SIG-M5 (cell line): ENCODE results near the gene CCNB1.
"Not testable (repeated sequence)": the region's sequence is repeated elsewhere in the genome, so short reads cannot be mapped to it uniquely, and the experiment has no call there.

Experiments
- DNase-seq: peaks from one replicate; lab custom pipeline; 2025; lab: John Stamatoyannopoulos, UW

The CCNB1 gene

DNA sequence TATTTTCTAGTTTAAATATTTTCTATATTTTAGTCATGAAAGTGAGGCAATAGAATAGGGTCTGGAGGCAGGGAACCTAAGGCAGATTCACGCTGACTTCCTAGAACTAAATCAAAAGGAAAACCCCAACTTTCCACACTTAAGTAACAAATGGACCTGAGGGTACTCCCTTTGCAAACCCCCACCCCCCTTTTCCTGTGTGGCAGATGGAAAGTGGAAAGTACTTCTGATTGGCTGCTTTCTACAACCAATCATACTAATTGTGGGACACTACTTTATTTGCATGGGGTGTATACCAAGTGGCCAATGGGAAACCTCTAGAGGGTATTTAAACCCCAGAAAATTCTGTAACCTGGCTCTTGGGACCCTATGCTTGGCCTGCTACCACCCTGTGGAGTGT, 17.7 kb downstream of the CCNB1 start:
- no peak for DNase-seq

DNA sequence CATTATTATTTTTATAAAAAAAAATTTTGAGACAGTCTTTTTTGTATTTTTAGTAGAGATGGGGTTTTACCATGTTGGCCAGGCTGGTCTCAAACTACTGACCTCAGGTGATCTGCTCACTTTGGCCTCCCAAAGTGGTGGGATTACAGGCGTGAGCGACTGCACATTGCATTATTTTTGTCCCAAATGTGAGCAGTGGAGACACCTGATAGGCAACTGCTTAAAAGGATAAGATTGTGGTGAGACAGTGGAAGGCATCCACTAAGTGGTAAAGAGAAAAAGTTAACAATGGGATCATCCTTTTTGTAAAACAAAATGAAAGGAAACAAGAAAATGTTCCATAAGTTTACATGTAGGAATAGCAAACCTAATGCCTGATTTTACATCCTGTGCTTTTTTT, 20.4 kb downstream of the CCNB1 start:
- DNase-seq, result no peak

DNA sequence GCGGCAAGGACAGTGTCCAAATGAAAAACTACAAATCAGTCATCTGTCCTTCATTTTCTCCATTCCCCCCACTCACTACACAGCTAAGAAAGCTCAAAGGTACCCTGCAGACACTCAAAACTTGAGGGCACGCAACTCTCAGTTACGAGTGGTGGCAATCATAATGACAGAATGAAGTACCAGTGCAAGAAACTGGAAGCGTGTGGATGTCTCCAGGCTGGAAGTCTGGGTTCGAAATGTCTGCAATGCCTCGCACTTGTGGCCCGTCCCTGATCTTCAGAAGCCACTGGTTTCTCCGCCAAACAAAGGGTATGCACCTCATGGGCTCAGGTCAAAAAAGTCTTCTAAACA, 21.8 kb downstream of the CCNB1 start:
- DNase-seq, result no peak

DNA sequence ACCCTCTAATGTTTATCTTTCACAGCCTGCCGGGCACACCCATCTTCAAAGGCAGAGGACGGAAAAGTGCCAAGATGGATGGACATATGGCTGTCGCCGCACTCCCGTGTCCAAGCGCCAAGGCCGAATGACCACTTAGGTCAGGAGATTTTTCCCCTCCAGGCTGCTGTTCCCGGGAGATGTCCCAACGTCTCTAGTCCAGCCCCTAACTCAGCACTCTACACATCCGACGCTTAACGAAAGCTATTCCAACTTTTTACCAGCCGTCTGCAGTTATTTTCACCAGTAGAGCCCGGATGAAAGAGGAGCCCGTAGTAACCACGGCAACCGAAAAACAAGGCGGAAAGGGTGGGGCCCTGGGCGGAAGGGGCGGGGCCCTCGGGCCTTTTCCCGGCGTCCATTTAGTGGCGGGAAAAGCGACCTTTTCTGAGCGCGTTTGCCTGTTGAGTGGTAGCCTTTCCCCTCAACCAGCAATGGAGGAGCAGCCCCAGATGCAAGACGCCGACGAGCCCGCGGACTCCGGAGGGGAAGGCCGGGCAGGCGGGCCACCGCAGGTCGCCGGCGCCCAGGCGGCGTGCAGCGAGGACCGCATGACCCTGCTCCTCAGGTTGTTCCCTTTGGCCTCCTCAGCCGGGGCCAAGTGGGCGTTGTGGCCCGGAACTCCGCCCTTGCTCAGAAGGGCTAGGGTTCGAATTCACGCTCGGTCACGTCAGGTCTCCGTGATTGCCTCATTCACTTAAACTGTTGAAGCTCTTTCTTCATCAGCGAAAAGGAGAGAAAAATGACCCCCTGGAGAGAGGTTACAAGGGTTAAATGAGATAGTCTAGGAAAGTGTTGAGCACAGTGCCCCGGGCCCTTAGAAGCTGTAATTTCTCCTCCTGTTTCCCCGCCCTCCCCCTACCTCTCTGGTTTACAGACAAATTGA, 22.5 kb downstream of the CCNB1 start, which contains the start of gene CENPH:
Gene CENPH, plus strand, starts transcription at position 422 of the 925 bp plus-strand sequence. Its CDS starts 52 bp downstream, at position 474.
- DNase-seq, result peak; percentile 80

DNA sequence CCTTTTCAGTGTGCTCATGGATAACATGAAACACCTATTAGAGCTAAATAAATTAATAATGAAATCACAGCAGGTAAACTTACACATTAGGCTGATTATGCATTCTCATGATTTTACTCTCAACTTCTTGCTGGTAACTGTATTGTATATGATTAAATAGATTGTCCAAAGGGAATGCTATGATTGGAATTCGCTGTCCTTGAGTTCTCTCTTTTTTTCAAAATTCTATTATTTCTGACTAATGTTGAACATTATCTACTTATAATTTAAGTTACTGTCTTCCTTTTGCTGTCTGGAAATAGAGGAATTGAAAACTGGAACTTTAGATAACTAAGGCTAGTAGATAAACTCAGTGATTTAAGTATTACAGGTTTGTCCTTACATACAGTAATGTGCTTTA, 35.5 kb downstream of the CCNB1 start:
- no peak for DNase-seq

DNA sequence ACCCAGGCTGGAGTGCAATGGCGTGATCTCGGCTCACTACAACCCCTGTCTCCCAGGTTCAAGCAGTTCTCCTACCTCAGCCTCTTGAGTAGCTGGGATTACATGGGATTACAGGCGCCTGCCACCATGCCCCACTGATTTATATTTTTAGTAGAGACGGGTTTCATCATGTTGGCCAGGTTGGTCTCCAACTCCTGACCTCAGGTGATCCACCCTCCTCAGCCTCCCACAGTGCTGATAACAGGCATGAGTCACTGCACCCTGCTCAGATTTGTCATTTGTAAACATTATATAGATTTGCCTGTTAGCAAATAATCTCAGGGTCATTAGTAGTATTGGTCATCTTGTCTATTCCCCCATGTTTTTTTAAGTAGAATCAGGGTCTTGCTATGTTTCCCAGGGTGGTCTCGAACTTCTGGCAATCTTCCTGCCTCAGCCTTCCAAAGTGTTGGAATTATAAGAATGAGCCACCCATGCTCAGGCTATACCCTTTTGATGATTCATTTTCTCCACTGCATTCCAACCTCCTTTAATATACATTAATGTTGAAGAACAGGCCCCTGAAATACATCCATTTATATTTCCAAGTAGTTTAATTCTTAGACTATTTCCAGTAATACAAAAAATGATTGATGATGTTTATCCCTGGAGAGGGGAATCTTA, 39.7 kb downstream of the CCNB1 start:
- no peak for DNase-seq

DNA sequence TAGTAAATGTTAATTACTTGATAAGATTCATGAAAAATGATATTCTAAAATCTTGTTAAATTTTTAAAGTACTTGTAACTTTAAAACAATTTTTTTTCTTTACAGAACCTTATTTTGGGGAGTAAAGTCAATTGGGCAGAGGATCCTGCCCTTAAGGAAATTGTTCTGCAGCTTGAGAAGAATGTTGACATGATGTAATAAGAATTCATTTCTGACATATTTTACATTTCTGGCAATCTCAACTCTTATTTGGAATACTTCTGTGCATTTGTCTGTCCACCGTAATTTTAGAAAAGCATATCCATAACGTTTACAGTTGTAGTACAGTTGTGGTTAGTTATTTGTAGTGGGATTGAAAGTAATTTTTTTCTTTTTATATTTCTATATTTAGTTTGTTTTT, 42.7 kb downstream of the CCNB1 start:
- no peak for DNase-seq

DNA sequence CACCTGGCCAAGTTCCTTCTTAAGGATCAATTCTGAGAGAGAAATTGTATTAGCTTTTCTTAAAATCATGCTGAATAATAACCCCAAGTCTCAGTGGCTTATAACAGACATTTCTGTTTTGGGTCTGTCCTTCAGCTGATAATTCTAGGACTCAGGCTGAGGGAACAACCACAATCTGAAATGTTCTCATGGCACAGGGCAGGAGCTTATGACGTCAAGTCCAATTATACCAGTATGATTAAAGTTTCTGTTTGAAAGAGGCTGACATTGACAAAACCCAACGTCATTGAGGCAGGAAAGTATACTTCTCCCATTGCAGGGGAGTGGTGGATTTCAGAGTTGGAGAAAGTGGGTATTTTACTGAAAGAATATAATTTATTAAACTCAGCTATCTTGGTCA, 44.2 kb downstream of the CCNB1 start:
- DNase-seq, result no peak

DNA sequence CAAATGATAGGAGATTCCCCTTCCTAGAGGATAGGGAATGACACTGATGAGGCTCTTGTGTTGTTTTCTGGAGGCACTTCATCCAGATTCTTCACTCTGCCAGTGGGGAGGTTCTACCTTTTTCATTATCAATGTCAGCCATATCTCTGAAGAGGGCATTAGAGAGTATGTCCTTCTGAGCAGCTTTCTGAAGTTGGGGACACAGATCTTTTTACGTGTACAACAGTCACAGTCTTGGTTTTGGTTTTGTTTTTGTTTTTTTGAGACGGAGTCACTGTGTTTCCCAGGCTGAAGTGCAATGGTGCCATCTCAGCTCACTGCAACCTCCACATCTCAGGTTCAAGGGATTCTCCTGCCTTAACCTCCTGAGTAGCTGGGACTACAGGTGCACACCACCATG, 45.1 kb downstream of the CCNB1 start:
- no peak for DNase-seq

DNA sequence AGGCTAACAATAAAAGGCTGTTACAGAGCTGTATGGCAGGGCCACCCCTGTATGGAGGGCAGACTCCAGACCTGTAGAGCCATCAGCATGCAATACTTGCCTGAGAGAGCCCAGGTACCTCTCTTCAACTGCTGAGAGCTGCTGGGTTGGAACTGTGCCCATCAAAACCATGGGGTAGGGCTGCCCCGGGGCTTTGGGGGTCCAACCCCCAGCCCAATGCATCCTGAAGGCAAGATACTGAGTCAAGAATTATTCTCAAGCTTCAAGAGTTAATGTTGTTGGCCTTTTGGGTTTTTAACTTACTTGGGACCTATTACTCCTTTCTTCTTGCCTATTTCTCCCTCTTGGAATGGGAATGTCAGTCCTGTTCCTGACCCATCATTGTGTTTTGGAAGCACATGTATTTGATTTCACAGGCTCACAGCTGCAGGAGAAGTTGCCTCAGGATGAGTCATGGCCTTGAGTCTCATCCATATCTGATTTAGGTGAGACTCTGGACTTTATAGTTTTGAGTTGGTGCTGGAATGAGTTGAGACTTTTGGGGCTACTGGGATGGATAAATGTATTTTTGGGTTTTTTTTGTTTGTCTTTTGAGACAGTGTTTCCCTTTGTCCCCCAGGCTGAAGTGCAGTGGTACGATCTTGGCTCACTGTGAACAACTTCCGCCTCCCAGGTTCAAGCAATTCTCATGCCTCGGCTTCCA, 46.7 kb downstream of the CCNB1 start:
- DNase-seq, result no peak

DNA sequence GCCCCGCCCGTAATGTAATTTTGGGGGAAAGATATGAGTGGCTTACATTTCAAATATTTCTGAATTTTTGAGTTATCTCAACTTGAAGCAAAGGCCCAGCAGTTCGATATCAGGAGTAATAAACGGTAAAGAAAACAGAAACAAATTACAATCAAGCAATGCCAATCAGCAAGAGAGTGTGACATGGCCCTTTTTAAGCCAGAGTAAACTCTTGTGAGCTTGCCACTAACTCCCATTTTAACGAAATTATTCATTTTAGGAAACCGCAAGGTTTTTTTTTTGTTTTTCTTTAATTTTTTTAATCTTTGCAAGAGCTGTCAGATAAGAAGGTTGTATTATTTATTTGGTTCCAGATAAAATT, 50.2 kb downstream of the CCNB1 start:
- no peak for DNase-seq

DNA sequence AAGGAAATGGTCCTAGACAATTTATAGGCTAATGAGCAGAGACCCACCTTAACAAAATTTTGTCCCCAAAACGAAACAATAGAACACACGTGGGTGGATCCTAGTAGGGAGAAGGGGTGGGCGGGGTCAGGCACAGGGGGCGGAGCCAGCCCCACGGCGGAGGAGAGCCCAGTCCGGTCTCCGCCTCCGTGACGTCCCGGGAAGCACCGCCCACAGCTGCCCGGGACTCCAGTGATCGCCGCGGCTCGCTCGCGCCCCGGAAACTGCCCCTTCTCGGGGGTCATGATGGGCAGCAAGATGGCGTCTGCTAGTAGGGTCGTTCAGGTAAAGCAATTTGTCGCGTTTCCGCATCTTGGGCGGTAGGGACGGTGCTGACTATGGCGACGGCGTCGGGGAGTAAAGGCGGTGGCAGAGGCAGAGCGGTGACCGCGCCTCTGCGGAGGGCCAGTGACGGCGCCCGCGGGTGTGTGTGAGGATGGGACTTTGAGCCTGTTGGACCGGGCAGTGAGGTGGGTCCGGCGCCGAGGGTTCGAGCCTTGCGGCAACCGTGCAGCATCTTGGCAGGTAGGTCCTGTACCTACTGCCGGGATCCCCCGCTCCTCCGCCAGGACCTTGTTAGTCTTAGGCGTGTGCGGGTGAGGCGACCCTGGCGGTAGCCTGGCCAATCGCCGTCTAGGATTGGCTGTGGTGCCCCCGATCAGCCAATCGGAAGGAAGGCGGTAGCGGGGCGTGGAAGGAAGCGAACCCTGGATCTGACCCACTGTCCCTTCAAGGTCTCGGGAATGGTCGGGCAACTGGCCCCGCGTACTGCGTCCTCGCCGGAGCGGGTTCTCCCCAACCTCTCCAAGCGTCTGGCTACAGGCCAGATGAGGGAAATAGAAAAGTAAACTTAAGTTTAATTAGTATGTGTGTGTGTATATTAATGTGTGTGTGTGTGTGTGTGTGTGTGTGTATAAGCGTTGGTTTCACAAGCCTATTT, 50.9 kb downstream of the CCNB1 start:
- peak; percentile 71 for DNase-seq

DNA sequence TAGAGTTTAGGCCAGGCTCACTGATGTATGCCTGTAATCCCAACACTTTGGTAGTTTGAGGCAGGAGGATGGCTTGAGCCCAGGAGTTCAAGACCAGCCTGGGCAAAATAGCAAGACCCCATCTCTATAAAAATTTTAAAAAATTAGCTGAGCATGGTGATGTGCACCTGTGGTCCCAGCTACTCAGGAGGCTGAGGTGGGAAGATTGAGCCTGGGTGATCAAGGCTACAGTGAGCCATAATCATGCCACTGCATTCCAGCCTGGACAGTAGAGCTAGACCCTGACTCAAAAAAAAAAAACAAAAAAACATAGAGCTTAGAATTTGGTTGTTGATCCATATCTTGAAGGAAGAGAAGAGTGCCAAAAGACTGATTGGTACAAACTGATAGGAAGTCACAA, 53.0 kb downstream of the CCNB1 start:
- no peak for DNase-seq

DNA sequence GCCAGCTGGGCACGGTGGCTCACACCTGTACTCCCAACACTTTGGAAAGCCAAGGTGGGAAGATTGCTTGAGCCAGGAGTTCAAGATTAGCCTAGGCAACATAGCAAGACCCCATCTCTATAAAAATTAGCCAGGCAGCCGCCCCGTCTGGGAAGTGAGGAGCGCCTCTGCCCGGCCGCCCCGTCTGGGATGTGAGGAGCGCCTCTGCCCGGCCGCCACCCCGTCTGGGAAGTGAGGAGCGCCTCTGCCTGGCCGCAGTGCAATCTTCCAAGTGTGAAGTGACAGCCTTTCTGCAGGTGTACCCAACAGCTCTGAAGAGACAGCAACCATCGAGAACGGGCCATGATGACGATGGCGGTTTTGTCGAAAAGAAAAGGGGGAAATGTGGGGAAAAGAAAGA, 53.4 kb downstream of the CCNB1 start:
- DNase-seq, result not testable (repeated sequence)

DNA sequence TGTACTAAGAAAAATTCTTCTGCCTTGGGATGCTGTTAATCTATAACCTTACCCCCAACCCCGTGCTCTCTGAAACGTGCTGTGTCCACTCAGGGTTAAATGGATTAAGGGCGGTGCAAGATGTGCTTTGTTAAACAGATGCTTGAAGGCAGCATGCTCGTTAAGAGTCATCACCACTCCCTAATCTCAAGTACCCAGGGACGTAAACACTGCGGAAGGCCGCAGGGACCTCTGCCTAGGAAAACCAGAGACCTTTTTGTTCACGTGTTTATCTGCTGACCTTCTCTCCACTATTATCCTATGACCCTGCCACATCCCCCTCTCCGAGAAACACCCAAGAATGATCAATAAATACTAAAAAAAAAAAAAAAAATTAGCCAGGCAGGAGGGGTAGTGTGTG, 53.9 kb downstream of the CCNB1 start:
- DNase-seq, result not testable (repeated sequence)

DNA sequence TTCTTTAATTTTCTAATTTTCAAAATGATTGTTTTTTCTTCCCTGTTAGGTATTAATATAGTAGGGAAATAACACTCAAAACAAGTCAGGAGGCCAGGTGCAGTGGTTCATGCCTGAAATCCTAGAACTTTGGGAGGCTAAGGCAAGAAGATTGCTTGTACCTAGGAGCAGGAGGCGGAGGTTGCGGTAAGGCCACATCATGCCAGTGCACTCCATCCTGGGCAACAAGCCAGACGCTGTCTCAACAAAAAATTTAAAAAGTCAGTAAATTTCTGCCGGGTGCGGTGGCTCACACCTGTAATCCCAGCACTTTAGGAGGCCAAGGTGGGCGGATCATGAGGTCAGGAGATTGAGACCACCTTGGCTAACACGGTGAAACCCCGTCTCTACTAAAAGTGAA, 57.6 kb downstream of the CCNB1 start:
- DNase-seq, result no peak

DNA sequence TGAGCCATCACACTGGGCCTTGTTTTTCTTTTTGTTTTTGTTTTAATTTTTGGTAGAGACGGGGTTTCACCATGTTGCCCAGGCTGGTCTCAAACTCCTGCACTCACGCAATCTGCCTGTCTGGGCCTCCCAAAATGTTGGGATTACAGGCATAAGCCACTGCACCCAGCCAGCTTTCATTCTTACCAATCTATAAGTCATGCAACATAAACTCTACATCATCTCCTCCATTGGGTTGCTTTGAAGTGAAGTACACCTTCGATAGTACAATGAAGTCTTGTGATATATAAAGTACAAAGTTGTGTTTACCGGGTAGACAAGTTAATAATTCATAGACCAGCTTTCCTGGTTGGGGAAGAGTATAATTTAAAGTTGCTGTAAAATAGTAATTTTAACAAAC, 58.9 kb downstream of the CCNB1 start:
- no peak for DNase-seq
